Left renal cortex interstitium (tissue), 4 donors: Measurements from ENCODE around the gene CHL1. TPM values are rescaled to one million over a fixed set of nuclear protein-coding genes. Genes with fewer than 3 reads are reported as not detected.

Experiments used
- DNase-seq, 4 donors: peaks; one replicate each; pipeline ENCODE4 v3.0.0-alpha.2; 2013; ENCODE audit warnings: low read depth in 4 of 4, low spot score in 2 of 4, missing footprints in 1 of 4
- polyA plus RNA-seq, 4 donors: library from polyadenylated mRNA; unstranded; fragments of 120-200 nt; gene quantifications; one replicate each; pipeline ENCODE4 v1.2.1, GENCODE V29; 2013; ENCODE audit not compliant: insufficient read length in 4 of 4

The CHL1 gene
- polyA plus RNA-seq, 4 donors: 10.8 to 23.7 (median 12.7) TPM

- no peak for DNase-seq
Measured at GRCh38 chr3:212432-212831, 15.9 kb downstream of the CHL1 start.

- no peak for DNase-seq
Measured at GRCh38 chr3:217099-217813, 20.7 kb downstream of the CHL1 start.

GRCh38 chr3:217948-218347 lies 21.4 kb downstream of the CHL1 start:
- DNase-seq: no peak

- DNase-seq: no peak
Measured at GRCh38 chr3:228442-229182, 32.0 kb downstream of the CHL1 start.

GRCh38 chr3:229183-229661 lies 32.7 kb downstream of the CHL1 start:
- no peak for DNase-seq

GRCh38 chr3:236881-237280 lies 40.3 kb downstream of the CHL1 start:
- no peak for DNase-seq

- no peak for DNase-seq
Measured at GRCh38 chr3:242602-243355, 46.2 kb downstream of the CHL1 start.

- no peak for DNase-seq
Measured at GRCh38 chr3:243356-243725, 46.8 kb downstream of the CHL1 start.

GRCh38 chr3:244041-244440 lies 47.5 kb downstream of the CHL1 start:
- no peak for DNase-seq

GRCh38 chr3:247916-248315 lies 51.4 kb downstream of the CHL1 start:
- no peak for DNase-seq

GRCh38 chr3:248864-249520 lies 52.4 kb downstream of the CHL1 start:
- DNase-seq: no peak

GRCh38 chr3:249587-250262 lies 53.2 kb downstream of the CHL1 start:
- DNase-seq: no peak

- DNase-seq: no peak
Measured at GRCh38 chr3:256501-256900, 59.9 kb downstream of the CHL1 start.

- no peak for DNase-seq
Measured at GRCh38 chr3:257826-258225, 61.3 kb downstream of the CHL1 start.

GRCh38 chr3:260898-261297 lies 64.3 kb downstream of the CHL1 start:
- no peak for DNase-seq

- no peak for DNase-seq
Measured at GRCh38 chr3:263393-263792, 66.8 kb downstream of the CHL1 start.

GRCh38 chr3:264394-265156 lies 68.0 kb downstream of the CHL1 start:
- DNase-seq: no peak

GRCh38 chr3:267101-267500 lies 70.5 kb downstream of the CHL1 start:
- no peak for DNase-seq

GRCh38 chr3:270688-271087 lies 74.1 kb downstream of the CHL1 start:
- DNase-seq: no peak

GRCh38 chr3:274927-275326 lies 78.4 kb downstream of the CHL1 start:
- DNase-seq: no peak
